ENCODE results near the gene ROBO2. TPM values are rescaled to one million over a fixed set of nuclear protein-coding genes. Genes with fewer than 3 reads are reported as not detected.

Gene ROBO2
- total RNA-seq, 4 donors from 2014 or later: 0.20 to 0.41 (median 0.32) TPM; not detected in 1

DNA sequence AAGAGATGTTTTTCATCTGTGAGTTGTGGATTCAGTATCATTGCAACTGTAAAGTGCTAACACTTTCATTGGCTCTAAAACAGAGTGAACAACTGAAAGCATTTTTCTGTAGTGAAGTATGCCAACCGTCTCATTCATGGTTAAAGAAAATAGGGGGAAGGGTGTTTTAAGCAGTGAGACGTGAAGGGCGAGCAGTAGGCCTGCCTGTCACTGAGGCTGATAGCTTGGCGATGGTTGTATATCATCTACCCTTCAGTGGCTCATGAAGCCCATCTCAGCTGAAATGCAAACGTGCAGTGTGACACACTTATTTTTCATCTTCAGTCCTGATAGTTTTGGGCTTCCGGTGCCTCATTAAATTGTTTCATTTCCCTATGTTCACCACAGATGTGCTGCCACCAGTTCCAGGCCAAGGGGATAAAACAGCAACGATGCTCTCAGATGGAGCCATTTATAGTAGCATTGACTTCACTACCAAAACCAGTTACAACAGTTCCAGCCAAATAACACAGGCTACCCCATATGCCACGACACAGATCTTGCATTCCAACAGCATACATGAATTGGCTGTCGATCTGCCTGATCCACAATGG lies 562.0 kb downstream of the ROBO2 start:
- Histone ChIP-seq H3K27ac (no peak overlapping the region), H3K4me3 (no peak overlapping the region), H3K27me3 (no peaks in the 10 kb centered on the region), H3K4me1 (no peaks in the 10 kb centered on the region), H3K36me3 (no peaks in the 10 kb centered on the region), H3K9me3 (no peaks in the 10 kb centered on the region)
- TF ChIP-seq POLR2A (IDR thresholded peaks at IDR 0.05): no peak
- TF ChIP-seq, protein P1, sequence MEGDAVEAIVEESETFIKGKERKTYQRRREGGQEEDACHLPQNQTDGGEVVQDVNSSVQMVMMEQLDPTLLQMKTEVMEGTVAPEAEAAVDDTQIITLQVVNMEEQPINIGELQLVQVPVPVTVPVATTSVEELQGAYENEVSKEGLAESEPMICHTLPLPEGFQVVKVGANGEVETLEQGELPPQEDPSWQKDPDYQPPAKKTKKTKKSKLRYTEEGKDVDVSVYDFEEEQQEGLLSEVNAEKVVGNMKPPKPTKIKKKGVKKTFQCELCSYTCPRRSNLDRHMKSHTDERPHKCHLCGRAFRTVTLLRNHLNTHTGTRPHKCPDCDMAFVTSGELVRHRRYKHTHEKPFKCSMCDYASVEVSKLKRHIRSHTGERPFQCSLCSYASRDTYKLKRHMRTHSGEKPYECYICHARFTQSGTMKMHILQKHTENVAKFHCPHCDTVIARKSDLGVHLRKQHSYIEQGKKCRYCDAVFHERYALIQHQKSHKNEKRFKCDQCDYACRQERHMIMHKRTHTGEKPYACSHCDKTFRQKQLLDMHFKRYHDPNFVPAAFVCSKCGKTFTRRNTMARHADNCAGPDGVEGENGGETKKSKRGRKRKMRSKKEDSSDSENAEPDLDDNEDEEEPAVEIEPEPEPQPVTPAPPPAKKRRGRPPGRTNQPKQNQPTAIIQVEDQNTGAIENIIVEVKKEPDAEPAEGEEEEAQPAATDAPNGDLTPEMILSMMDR (IDR thresholded peaks at IDR 0.05): no peak
- no peak for TF ChIP-seq EP300 (IDR thresholded peaks at IDR 0.05; ENCODE audit: low read depth)
- no peak for TF ChIP-seq POLR2AphosphoS5 (IDR thresholded peaks at IDR 0.05)
- no peak for DNase-seq
- intact Hi-C loops (cut with DNase I; ENCODE audit: low total_unique reads) (no loop called here), in situ Hi-C loops (cut with MboI; ENCODE audit: low pct_ligation_motif_present in 1 of 4, low pct_unique_long_range_greater_than_20kb in 1 of 4, low sequenced_read_pairs in 3 of 4) (no loop called here)
- 83 to 84% methylated on average over 7 to 9 of the region's 9 CpGs for WGBS, 2 donors (ENCODE audit: low coverage in 1 of 2)

DNA sequence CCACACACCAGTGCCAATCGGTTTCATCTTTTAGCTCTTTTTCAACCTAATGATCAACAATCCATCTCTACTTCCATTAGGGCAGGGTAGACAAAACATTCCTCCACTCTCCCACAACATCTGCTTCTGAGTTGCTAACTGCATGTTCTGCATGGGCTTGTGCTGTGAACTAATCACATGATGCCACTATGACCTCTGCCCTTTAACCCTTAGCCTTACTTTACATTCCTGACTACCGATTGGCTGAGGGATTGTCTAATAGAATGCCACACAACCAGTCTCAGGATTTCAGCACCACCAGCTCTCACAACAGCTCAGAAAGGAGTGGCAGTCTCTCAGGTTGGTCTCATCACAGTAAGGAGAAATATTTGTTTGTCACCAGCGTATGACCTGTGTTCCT lies 562.8 kb downstream of the ROBO2 start:
- TF ChIP-seq, protein P1 (IDR thresholded peaks at IDR 0.05): no peak
- no peak for TF ChIP-seq POLR2AphosphoS5 (IDR thresholded peaks at IDR 0.05)
- no peak for TF ChIP-seq POLR2A (IDR thresholded peaks at IDR 0.05)
- TF ChIP-seq EP300 (IDR thresholded peaks at IDR 0.05; ENCODE audit: low read depth): no peak
- Histone ChIP-seq H3K36me3 (no peaks in the 10 kb centered on the region), H3K9me3 (no peaks in the 10 kb centered on the region), H3K4me3 (no peak overlapping the region), H3K27ac (no peak overlapping the region), H3K27me3 (no peaks in the 10 kb centered on the region), H3K4me1 (no peaks in the 10 kb centered on the region)
- intact Hi-C loops (cut with DNase I; ENCODE audit: low total_unique reads) (no loop called here), in situ Hi-C loops (cut with MboI; ENCODE audit: low pct_ligation_motif_present in 1 of 4, low pct_unique_long_range_greater_than_20kb in 1 of 4, low sequenced_read_pairs in 3 of 4) (no loop called here)
- 88% methylated on average over 2 to 3 of the region's 3 CpGs for WGBS, 2 donors (ENCODE audit: low coverage in 1 of 2)
- no peak for DNase-seq

DNA sequence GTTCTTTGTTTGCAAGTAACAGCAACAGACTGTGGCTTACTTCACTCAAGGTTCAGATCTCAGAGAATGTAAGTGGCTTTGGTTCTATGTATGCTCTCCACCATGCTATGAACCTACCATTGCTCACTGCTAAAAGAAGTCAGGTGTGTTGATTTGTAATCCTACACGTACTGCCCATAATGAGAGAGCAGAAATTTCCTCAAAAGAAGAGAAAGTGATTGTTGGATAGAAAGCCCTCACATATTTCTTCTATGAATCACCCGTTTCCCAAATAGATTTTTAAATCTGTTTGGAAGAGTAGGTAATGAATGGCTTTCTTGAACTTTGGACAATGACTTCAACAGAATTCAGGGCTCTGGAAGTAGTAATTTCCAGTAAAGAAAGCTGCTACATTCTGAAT lies 565.4 kb downstream of the ROBO2 start:
- in situ Hi-C loops (cut with MboI; ENCODE audit: low pct_ligation_motif_present in 1 of 4, low pct_unique_long_range_greater_than_20kb in 1 of 4, low sequenced_read_pairs in 3 of 4): no loop called here
- intact Hi-C loops (cut with DNase I; ENCODE audit: low total_unique reads): no loop called here

DNA sequence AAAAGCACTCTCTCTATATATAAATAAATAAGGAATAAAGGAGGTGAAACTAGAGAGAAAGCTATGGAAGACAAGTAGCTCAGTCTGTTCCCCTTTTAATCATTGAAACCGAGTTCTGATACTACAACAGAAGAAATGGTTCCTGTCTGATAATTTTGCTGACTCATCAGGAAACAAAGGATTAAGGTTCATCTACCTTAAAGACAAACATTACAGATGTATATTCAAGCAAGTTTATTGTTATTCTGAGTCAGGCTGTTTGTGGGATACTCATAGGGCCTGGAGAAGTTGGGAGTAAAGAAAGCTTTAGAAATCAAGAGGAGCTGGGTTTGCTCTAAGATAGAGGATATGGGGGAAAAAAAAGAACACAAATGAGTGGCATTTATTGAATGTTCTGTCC lies 566.0 kb downstream of the ROBO2 start:
- 48 to 56% methylated on average over 1 of the region's 1 CpG for WGBS, 2 donors (ENCODE audit: low coverage in 1 of 2)
- Histone ChIP-seq H3K27ac (no peak overlapping the region), H3K27me3 (no peaks in the 10 kb centered on the region), H3K4me1 (no peaks in the 10 kb centered on the region), H3K4me3 (no peak overlapping the region), H3K9me3 (no peaks in the 10 kb centered on the region), H3K36me3 (no peaks in the 10 kb centered on the region)
- in situ Hi-C loops (cut with MboI; ENCODE audit: low pct_ligation_motif_present in 1 of 4, low pct_unique_long_range_greater_than_20kb in 1 of 4, low sequenced_read_pairs in 3 of 4): no loop called here
- intact Hi-C loops (cut with DNase I; ENCODE audit: low total_unique reads): no loop called here
- TF ChIP-seq, protein P1 (IDR thresholded peaks at IDR 0.05): no peak
- no peak for TF ChIP-seq EP300 (IDR thresholded peaks at IDR 0.05; ENCODE audit: low read depth)
- TF ChIP-seq POLR2AphosphoS5 (IDR thresholded peaks at IDR 0.05): no peak
- no peak for TF ChIP-seq POLR2A (IDR thresholded peaks at IDR 0.05)
- no peak for DNase-seq

More for the DNA sequence above, 565.4 kb downstream of the ROBO2 start:
- no peak for DNase-seq
- Histone ChIP-seq H3K27me3 (no peaks in the 10 kb centered on the region), H3K27ac (no peak overlapping the region), H3K4me3 (no peak overlapping the region), H3K9me3 (no peaks in the 10 kb centered on the region), H3K36me3 (no peaks in the 10 kb centered on the region), H3K4me1 (no peaks in the 10 kb centered on the region)
- no peak for TF ChIP-seq POLR2A (IDR thresholded peaks at IDR 0.05)
- no peak for TF ChIP-seq POLR2AphosphoS5 (IDR thresholded peaks at IDR 0.05)
- TF ChIP-seq, protein P1 (IDR thresholded peaks at IDR 0.05): no peak
- TF ChIP-seq EP300 (IDR thresholded peaks at IDR 0.05; ENCODE audit: low read depth): no peak
- 33 to 72% methylated on average over 2 of the region's 2 CpGs for WGBS, 2 donors (ENCODE audit: low coverage in 1 of 2)
